Subcutaneous preadipocyte (primary cell): ENCODE results near the gene CTXND1. TPM values are rescaled to one million over a fixed set of nuclear protein-coding genes. Genes with fewer than 3 reads are reported as not detected.

Experiments used
- total RNA-seq: library from RNA; depleted of rRNA; stranded (reverse); fragments of >200 nt; gene quantifications from 2 replicates; pipeline ENCODE4 v1.2.3, GENCODE V29; 2012

The CTXND1 gene
- not detected in 2 replicates for total RNA-seq

DNA sequence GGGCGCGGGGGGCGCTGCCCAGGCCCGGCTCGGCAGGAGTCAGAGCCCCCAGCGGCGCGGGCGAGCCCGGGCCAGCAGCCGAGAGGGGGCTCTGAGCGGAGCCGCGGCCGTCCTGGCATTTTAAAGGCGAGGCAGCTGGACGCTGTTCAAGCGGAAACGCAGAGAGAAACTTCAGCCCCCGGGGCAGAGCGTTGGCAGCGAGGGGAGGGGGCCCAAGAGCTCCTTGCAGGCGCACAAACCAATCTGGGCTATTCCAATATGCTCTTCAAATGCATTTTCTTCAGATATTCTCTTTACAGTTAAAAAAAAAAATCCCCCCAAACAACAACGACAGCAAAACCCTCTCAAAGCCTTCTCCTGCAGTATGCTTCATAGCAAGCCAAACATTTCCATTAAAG, at the start of gene CTXND1:
CTXND1 (minus strand) TSS at position 93 of the 398 bp plus-strand sequence. CDS start 50,264 bp downstream, outside the sequence.

DNA sequence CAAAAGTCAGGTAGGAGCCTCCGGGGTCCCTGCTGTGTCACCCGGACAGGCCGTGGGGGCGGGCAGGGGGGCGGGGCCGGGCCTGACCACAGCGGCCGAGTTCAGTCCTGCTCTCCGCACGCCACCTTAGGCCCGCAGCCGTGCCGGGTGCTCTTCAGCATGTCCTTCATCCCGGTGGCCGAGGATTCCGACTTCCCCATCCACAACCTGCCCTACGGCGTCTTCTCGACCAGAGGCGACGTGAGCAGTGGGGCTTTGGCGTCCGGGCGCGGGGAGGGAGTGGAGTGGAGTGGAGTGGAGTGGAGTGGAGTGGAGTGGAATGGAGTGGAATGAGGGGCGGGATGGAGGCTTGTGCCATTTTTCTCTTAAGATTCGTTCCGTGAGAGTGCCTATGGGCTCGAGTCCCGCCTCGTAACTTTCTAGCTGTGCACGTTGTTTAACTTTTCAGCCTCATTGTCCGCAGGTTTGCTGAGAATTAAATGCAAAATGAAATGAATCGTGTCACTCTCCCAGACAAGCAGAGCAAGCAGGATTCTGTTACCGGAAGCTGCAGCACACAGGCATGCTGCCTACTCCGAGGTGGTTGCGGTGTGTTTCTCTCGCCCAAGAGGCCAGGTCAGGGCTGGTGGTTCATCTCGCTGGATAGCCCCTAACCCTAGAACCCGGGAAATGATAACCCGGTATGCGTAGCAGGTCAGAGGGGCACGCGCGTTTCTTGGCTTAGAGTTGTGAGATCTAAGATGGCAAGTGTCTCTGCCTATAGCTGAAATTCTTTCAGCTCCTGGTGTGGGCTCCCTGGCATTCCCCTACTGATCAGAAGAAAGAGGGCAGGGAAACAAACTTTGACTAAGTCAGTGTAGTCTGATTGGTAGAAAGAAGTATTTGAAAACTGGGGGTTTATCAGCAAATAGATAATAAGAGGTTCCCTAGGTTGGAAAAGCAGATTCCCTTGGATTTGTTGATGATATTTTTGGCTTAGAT, 98.8 kb downstream of the CTXND1 start, which contains the start of gene FAH:
FAH (plus strand) TSS at position 104 of the 981 bp plus-strand sequence; CDS start at position 160, 56 bp downstream.

Other genes starting within 250 kb of the CTXND1 start
- 83.8 and 91.9 TPM in 2 replicates for gene ZFAND6, start 192.5 kb downstream of the CTXND1 start, total RNA-seq
- gene FAH, start 99.2 kb downstream of the CTXND1 start, total RNA-seq, result 31.6 and 36.2 TPM in 2 replicates
- gene ARNT2, start 152.2 kb upstream of the CTXND1 start, total RNA-seq, result 1.8 and 10.7 TPM in 2 replicates